DMS114 treated with DMSO at 0.1 percent for 48 hours (cell line): ENCODE measurements around the gene GIMAP6.
"Not testable (repeated sequence)": the region's sequence is repeated elsewhere in the genome, so short reads cannot be mapped to it uniquely, and the experiment has no call there.

Experiments
- DNase-seq: peaks from one replicate; lab custom pipeline; 2025; ENCODE audit not compliant: unreplicated experiment; lab: John Stamatoyannopoulos, UW

GIMAP6 gene

DNA sequence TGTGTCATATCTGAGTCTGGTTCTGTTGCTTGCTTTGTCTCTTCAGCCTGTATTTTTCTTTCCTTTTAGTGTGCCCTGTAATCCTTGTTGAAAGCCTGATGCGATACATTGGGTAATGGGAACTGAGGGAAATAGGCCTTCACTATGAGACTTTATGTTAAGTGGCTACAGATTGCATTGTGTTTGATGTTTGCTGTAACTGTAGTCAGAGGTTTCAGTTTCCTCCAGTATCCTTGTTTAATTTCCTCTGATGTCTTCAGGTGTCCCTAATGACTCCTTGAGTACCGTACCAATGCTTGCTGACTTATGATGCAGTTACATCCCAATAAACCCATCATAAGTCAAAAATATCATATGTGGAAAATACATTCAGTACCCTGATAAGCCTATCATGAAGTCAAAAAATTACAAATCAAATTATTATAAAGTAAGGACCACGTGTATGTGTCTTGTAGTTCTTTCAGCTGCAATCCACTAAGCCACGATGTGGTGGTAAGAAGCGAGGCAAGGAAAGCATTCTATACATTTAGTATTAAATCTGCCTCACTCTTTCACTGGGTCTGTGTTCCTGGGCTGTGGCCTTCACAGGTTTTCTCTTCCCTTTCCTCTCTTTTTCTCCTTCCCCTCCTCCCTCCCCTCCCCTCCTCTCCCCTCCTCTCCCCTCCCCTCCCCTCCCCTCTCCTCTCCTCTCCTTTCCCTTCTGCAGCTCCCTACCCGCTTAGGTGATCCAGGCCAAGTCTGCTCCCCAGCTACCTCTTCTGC, 13.3 kb upstream of the GIMAP6 start:
- no peak for DNase-seq

- DNase-seq = no peak
Observed at GRCh38 chr7:150642926-150643325, 10.7 kb upstream of the GIMAP6 start.

GRCh38 chr7:150641854-150642253, 9.7 kb upstream of the GIMAP6 start:
- DNase-seq = no peak

DNA sequence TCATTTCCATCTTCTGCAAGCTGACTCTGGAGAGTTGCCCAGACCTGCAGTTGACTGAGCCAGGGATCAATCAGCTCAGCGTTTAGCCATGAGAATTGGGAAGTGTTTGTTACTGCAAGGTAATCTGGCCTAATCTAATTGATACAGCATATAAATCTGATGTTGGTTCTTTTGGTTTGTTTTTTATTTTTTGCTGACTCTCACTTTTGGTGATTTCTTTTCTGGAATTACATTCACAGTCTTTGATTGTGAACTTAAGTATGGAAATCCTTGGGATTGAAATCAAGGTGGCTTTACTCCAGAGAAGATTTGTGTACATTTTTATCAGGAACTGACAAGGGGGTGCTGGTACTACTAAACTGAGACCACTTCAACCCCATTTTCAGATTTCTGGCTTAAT, 1.7 kb upstream of the GIMAP6 start:
- no peak for DNase-seq

DNA sequence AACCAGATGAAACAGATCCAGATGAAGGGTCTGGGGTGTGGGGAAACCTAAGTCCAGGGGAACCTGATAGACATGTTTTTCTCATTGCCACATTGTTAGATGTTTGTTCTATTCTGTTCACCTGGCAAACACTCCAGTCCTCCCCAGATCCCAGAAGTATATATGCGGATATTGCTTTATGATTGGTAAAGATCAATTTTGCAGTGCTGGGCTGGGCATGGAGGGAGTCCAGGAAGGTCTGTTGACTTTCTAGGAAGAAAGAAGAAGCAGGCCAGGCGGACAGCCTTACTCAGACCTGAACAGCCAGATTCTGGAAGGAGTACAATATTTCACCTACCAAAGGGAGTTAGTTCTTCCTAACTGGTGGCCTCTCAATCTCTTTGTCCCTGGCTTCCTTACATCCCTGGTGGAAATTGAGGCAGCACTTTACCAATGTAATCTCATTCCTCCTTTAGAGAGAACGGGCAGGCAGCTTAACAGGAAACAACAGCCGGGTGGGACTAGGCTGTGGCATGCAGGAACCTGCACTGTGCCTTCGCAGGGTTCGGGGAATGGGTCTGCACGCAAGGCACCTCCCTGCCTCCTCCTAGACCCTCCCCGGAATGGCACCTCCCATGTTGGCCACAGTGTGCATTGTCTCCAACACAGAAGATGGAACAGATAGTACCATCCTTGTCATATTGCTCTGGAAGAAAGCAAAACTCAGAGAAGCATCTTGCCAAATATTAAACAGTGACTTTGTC, 930 bp downstream of the GIMAP6 start:
- no peak for DNase-seq

GRCh38 chr7:150629347-150629746, 2.8 kb downstream of the GIMAP6 start:
- DNase-seq = no peak

DNA sequence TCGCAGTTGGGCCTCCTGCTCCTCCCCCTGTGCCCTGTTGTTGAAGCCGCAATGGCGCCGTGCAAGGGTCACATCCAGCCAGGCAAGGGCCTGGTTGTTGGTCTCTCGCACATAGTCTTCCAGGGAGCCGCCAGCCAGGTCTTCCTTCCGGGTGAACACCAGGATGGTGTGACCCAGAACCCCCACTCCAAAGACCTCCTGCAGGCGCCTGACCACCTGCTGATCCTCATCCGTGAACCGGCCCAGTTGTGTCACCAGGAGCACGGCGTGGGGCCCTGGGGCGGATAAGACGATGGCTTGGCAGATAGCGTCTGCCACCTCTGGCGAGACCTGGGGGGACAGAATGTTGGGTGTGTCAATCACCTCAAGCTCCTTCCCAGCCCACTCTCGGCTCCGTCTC, 4.2 kb downstream of the GIMAP6 start:
- DNase-seq = no peak

- DNase-seq = no peak
Observed at GRCh38 chr7:150626696-150627095, 5.5 kb downstream of the GIMAP6 start.

DNA sequence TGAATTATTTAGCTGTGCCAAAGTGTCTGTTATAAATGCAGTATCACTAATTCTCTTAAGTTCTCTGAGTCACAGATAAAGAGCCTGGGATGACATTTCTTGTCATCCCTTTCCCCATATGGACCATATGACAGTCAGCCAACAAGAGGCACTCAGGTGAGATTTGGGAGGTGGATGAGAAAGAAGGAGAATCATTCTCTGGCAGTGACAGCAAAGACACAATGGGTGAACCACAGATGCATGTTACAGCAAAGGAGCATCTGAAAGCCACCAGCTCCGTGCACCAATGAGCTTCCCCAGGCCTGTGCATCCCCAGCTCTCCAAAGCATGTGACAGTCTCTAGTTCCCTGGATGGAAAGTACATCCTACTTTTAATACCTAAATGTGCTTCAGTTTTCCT, 10.8 kb downstream of the GIMAP6 start:
- DNase-seq = no peak

DNA sequence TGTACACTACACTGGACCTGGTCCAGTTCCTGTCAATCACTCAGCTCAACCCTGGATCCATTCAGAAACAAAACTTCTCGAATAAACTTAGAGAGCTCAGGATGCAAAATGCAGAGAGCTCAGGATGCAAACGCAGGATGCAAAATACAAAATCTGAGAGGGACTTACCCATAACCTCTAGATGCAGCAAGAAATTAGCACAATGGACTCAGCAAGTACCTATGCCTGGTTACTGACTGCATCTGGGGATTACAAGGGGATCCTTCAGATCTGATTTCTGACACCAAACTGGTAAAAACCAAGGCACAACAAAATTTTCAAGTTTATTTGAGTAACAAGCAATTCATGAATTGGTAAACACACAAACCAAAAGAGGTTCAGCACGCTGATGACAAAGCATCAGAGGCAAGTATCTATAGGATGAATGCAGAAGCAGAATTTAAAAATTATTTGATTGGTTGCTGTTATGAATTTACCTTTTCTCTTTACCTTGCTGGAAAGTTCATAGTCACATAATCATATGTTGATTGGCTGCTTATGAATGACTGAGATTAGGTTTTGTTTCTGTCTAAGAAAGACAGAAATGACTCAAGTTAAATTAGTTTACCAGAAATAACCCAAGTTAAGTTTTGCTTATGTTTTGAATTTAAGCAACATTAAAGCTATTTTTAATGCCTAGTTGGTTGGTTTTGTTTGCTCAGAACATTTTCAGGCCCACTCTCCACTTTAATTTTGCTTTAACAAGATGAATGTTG, 11.4 kb downstream of the GIMAP6 start:
- no peak for DNase-seq

DNA sequence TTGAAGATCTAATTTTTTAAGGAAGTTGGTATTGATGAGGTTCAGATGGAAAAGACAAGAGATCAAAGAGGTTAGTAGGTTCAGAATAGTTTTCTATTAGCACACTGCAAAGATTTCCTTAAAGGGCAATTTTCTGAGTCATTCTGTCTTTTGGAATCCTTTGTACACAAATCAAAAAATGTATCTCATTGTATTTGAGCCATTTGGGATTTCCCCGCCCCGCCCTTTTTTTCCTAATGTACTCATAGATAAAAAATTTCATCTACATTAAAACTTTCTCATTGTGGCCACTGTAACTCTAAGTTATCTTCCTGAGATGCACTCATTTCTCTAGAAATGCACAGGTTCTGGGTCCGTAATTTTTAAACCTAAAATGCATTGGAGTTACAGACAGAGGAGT, 12.1 kb downstream of the GIMAP6 start:
- no peak for DNase-seq

- DNase-seq = not testable (repeated sequence)
Observed at GRCh38 chr7:150615221-150615755, 16.9 kb downstream of the GIMAP6 start.

- DNase-seq = not testable (repeated sequence)
Observed at GRCh38 chr7:150614426-150614825, 17.8 kb downstream of the GIMAP6 start.

- no peak for DNase-seq
Observed at GRCh38 chr7:150613880-150614279, 18.3 kb downstream of the GIMAP6 start.

DNA sequence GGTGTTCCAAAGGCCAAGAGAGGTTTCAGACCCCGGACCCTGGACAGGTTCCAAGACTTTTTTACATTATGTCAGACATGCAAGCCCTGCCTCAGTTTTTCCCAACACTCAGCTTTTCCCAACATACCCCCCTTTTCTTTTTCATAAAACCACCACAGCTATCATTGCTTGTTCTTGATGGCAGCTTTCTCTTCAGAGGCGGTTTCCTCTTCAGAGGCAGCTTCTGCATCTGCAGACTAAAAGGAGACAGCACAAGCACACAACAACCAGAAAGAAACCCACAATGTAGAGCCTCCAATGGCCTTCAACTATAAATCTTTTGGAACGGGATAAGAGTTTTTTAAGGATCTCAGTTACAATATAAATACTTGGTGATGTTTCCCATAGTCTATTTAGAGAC, 19.3 kb downstream of the GIMAP6 start:
- no peak for DNase-seq

- DNase-seq = no peak
Observed at GRCh38 chr7:150610233-150610632, 22.0 kb downstream of the GIMAP6 start.

DNA sequence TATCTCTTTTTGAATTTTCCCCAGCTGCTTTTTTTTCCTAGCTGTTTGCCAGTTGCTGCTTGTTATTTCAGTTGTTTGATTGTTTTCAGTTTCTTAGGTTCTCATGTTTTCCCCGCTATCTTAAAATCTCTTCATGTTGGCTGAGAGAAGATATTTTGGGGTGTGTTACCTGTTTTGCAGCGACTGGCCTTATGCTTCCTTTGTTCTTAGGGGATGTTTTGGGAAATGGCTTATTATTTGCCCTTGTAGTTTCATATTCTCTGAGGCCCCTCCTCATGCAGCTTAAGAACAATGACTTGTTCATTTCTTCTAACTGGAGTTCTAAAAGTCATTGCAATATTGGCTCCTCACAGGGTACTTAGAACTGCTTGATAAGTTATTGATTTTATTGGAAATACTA, 28.6 kb downstream of the GIMAP6 start:
- DNase-seq = not testable (repeated sequence)

DNA sequence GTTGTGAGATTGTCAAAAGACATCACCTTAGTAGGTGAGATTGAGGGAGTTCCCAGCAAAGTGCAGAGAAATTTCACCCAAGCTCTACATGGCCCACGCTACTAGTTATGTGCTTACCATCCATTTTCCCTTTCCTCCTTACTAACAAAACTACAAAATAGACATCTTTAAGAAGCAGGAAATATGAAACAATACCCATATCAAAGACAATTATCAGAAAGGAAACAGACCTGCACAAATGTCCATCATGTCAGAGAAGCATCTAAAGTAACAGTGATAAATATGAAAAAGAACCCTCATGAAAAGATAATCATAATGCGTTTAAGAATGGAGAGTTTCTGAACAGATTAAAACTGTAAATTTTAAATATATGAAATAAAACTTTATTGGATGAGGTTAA, 36.8 kb downstream of the GIMAP6 start:
- no peak for DNase-seq

DNA sequence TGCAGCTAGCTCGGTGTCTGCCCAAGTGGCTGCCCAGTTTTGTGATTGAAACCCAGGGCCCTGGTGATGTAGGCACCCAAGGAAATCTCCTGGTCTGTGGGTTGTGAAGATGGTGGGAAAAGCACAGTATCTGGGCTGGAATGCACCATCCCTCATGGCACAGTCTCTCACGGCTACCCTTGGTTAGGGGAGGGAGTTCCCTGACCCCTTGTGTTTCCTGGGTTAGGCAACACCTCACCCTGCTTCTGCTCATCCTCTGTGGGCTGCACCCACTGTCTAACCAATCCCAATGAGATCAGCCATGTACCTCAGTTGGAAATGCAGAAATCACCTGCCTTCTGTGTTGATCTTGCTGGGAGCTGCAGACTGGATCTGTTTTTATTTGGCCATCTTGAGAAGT, 37.4 kb downstream of the GIMAP6 start:
- DNase-seq = no peak

- DNase-seq = no peak
Observed at GRCh38 chr7:150587551-150587950, 44.6 kb downstream of the GIMAP6 start.

DNA sequence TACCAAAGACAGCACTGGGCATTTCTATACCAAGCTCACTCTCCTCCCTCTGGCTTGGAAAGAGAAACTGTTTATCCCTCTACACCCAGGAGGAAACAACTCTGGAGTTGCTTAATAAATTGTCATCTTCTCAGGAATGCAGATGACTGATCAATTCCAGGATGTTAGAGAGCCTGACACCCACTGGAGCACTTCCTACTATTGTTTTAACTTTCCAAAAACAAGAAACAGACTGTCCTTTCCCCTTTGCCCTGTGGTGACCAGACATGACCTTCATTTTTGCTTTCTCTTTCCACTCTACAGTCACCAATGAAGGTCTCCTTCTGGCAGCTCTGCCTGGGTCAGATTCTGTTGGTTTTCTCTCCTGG, 45.4 kb downstream of the GIMAP6 start:
- DNase-seq = no peak
